Measurements from ENCODE around the gene CCDC187.

GRCh38 chr9:136299541-136299940, 4.4 kb downstream of the CCDC187 start:
- TF ChIP-seq CTCF (IDR thresholded peaks at IDR 0.05; ENCODE audit: borderline replicate concordance, extremely low read depth, low read length, poor library complexity, severe bottlenecking), result no peak
- no peak for TF ChIP-seq EZH2 (IDR thresholded peaks at IDR 0.05; ENCODE audit: borderline replicate concordance, low read depth, low read length, severe bottlenecking)
